HepG2 (cell line): ENCODE data around the gene TDRD10. TPM values are rescaled to one million over a fixed set of nuclear protein-coding genes. Genes with fewer than 3 reads are reported as not detected.

Source experiments
- ERF ChIP-seq: IDR thresholded peaks from 2 replicates; pipeline ENCODE4 v1.6.1; 2018; ENCODE audit warnings: missing biosample characterization, missing genetic modification reagents
- GFI1 ChIP-seq: sonication (generic); formaldehyde crosslinking; IDR thresholded peaks from 2 replicates; pipeline ENCODE4 v1.5.0; 2020; ENCODE audit warnings: missing genetic modification reagents, mild to moderate bottlenecking, borderline replicate concordance
- HES4 ChIP-seq: sonication (generic); formaldehyde crosslinking; IDR thresholded peaks from 2 replicates; pipeline ENCODE4 v1.9.0; 2021; ENCODE audit warnings: mild to moderate bottlenecking, missing genetic modification reagents, borderline replicate concordance
- POLR2A ChIP-seq, 2 experiments: IDR thresholded peaks; 2 replicates each; pipeline ENCODE4 v1.6.1; 2011; ENCODE audit warnings: low read depth in 2 of 2, low read length in 2 of 2, mild to moderate bottlenecking in 1 of 2, moderate library complexity in 1 of 2; ENCODE audit not compliant: insufficient read depth in 1 of 2
- PRMT3 ChIP-seq: sonication (generic); formaldehyde crosslinking; IDR thresholded peaks from 2 replicates; pipeline ENCODE4 v1.8.1; 2022; ENCODE audit warnings: low read depth, mild to moderate bottlenecking, moderate library complexity, missing genetic modification reagents, borderline replicate concordance
- SALL2 ChIP-seq: sonication (generic); formaldehyde crosslinking; IDR thresholded peaks from 2 replicates; pipeline ENCODE4 v1.8.1; 2023; ENCODE audit warnings: mild to moderate bottlenecking, missing genetic modification reagents, inconsistent platforms
- ZBTB21 ChIP-seq: sonication (generic); formaldehyde crosslinking; IDR thresholded peaks from 2 replicates; pipeline ENCODE4 v1.4.0; 2020; ENCODE audit warnings: missing genetic modification reagents
- ZNF33B ChIP-seq: sonication (generic); formaldehyde crosslinking; IDR thresholded peaks from 2 replicates; pipeline ENCODE4 v1.5.1; 2020; ENCODE audit warnings: mild to moderate bottlenecking, missing genetic modification reagents
- ZNF34 ChIP-seq: sonication (generic); formaldehyde crosslinking; IDR thresholded peaks from 2 replicates; pipeline ENCODE4 v1.4.0; 2020; ENCODE audit warnings: mild to moderate bottlenecking, missing genetic modification reagents, borderline replicate concordance
- ZNF562 ChIP-seq: sonication (generic); formaldehyde crosslinking; IDR thresholded peaks from 2 replicates; pipeline ENCODE4 v1.8.0; 2022; ENCODE audit warnings: missing genetic modification reagents, borderline replicate concordance
- polyA plus RNA-seq, 8 experiments: library from polyadenylated mRNA; depleted of rRNA in 3 of 8; stranded (reverse) in 7 of 8; unstranded in 1 of 8; fragments of >200 nt; fragmentation: Illumina TruSeq in 4 of 8; extraction: Trizol in 4 of 8; gene quantifications; 2 replicates each; pipeline versions ENCODE4 v1.2.1 to v1.2.3, GENCODE V29; 2011 to 2016; ENCODE audit warnings: low read depth in 4 of 8, missing spikeins in 1 of 8, mixed read lengths in 1 of 8; ENCODE audit not compliant: insufficient read depth in 1 of 8
- total RNA-seq, 5 experiments: library from RNA; depleted of rRNA; stranded (reverse); fragments of >200 nt; fragmentation: Illumina TruSeq; extraction: Trizol; gene quantifications; 2 replicates each; pipeline ENCODE4 v1.2.3, GENCODE V29; 2016; ENCODE audit warnings: low read depth in 1 of 5
- TF ChIP-seq, protein P1 (sequence below): sonication (generic); formaldehyde crosslinking; conservative IDR thresholded peaks from 2 replicates; pipeline ENCODE4 v1.4.0; 2020; ENCODE audit warnings: mild to moderate bottlenecking, missing genetic modification reagents, moderate library complexity
- TF ChIP-seq, protein P2 (sequence below): sonication (generic); formaldehyde crosslinking; IDR thresholded peaks from 2 replicates; pipeline ENCODE4 v1.8.0; 2022; ENCODE audit warnings: mild to moderate bottlenecking, missing genetic modification reagents
- TF ChIP-seq, protein P3 (sequence below): sonication (generic); formaldehyde crosslinking; IDR thresholded peaks from 2 replicates; pipeline ENCODE4 v1.5.1; 2020; ENCODE audit warnings: mild to moderate bottlenecking, missing genetic modification reagents, borderline replicate concordance
- TF ChIP-seq, protein P4 (sequence below): IDR thresholded peaks from 2 replicates; pipeline ENCODE4 v1.6.1; 2012; ENCODE audit warnings: low read length, improper control_type of control experiment

The TDRD10 gene
- total and polyA plus RNA-seq, 2 of the 13 experiments (the other 11 are each of a cell fraction or from before 2014, with no cell fraction given), result not detected

DNA sequence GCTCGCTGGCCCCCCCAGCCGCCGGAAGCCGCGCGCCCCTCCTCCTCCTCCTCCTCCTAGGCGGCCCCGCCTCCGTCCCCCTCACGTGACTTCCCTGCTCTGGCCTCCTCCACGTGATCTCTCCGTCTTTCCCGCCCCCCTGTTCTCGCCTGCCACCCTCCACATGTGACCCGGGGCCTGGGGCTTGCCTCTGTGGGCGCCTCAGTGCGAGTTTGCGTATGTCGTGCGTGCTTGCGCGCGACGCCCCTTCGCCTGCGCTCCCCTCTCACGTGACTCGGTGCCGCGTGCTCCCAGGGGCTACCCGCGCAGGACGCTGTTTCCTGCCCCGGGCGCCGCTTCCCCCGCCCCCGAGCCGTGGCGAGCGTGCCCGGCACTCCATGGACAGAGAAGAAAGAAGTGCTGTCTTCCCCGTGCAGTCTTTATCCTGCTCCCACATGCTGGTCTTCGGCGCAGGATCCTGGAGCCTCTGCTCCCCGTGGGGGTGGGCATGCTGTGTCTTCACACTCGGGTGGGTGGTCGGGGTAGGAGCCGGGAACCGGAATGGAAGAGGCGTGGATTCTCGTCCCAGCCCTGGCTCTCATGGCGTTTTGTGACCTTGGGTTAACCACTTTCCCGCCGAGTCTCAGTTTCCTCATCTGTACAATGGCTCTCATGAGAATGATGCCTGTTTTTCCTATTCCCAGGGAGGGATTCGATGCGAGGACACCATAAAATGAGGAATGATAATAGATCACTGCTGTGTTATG is 56.9 kb downstream of the TDRD10 start (continued):
- TF ChIP-seq, protein P1, sequence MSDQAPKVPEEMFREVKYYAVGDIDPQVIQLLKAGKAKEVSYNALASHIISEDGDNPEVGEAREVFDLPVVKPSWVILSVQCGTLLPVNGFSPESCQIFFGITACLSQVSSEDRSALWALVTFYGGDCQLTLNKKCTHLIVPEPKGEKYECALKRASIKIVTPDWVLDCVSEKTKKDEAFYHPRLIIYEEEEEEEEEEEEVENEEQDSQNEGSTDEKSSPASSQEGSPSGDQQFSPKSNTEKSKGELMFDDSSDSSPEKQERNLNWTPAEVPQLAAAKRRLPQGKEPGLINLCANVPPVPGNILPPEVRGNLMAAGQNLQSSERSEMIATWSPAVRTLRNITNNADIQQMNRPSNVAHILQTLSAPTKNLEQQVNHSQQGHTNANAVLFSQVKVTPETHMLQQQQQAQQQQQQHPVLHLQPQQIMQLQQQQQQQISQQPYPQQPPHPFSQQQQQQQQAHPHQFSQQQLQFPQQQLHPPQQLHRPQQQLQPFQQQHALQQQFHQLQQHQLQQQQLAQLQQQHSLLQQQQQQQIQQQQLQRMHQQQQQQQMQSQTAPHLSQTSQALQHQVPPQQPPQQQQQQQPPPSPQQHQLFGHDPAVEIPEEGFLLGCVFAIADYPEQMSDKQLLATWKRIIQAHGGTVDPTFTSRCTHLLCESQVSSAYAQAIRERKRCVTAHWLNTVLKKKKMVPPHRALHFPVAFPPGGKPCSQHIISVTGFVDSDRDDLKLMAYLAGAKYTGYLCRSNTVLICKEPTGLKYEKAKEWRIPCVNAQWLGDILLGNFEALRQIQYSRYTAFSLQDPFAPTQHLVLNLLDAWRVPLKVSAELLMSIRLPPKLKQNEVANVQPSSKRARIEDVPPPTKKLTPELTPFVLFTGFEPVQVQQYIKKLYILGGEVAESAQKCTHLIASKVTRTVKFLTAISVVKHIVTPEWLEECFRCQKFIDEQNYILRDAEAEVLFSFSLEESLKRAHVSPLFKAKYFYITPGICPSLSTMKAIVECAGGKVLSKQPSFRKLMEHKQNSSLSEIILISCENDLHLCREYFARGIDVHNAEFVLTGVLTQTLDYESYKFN (CRISPR knock-in tag), result peak; percentile 74
- TF ChIP-seq, protein P2, sequence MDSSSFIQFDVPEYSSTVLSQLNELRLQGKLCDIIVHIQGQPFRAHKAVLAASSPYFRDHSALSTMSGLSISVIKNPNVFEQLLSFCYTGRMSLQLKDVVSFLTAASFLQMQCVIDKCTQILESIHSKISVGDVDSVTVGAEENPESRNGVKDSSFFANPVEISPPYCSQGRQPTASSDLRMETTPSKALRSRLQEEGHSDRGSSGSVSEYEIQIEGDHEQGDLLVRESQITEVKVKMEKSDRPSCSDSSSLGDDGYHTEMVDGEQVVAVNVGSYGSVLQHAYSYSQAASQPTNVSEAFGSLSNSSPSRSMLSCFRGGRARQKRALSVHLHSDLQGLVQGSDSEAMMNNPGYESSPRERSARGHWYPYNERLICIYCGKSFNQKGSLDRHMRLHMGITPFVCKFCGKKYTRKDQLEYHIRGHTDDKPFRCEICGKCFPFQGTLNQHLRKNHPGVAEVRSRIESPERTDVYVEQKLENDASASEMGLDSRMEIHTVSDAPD (CRISPR knock-in tag), result peak; percentile 76; the same call in 1 of the 2 replicates
- TF ChIP-seq ZBTB21 (CRISPR knock-in tag) (0 out of 2 replicates have a peak, but pooled peaks have one; percentile 9), HES4 (CRISPR knock-in tag) (peak; percentile 99), PRMT3 (peak; percentile 99), SALL2 (CRISPR knock-in tag) (peak; percentile 99), POLR2A (IDR thresholded peaks at IDR 0.05; ENCODE audit: insufficient read depth in 1 of 2, low read depth in 2 of 2, low read length in 2 of 2) (peak; percentile 42 to 65; a peak in 3 of 4 replicates), ZNF33B (CRISPR knock-in tag) (peak; percentile 97), ZNF562 (CRISPR knock-in tag) (peak; percentile 95), GFI1 (CRISPR knock-in tag) (peak; percentile 78; the same call in 1 of the 2 replicates), ERF (CRISPR knock-in tag) (peak; percentile 98), ZNF34 (CRISPR knock-in tag) (peak; percentile 94)
- TF ChIP-seq, protein P3, sequence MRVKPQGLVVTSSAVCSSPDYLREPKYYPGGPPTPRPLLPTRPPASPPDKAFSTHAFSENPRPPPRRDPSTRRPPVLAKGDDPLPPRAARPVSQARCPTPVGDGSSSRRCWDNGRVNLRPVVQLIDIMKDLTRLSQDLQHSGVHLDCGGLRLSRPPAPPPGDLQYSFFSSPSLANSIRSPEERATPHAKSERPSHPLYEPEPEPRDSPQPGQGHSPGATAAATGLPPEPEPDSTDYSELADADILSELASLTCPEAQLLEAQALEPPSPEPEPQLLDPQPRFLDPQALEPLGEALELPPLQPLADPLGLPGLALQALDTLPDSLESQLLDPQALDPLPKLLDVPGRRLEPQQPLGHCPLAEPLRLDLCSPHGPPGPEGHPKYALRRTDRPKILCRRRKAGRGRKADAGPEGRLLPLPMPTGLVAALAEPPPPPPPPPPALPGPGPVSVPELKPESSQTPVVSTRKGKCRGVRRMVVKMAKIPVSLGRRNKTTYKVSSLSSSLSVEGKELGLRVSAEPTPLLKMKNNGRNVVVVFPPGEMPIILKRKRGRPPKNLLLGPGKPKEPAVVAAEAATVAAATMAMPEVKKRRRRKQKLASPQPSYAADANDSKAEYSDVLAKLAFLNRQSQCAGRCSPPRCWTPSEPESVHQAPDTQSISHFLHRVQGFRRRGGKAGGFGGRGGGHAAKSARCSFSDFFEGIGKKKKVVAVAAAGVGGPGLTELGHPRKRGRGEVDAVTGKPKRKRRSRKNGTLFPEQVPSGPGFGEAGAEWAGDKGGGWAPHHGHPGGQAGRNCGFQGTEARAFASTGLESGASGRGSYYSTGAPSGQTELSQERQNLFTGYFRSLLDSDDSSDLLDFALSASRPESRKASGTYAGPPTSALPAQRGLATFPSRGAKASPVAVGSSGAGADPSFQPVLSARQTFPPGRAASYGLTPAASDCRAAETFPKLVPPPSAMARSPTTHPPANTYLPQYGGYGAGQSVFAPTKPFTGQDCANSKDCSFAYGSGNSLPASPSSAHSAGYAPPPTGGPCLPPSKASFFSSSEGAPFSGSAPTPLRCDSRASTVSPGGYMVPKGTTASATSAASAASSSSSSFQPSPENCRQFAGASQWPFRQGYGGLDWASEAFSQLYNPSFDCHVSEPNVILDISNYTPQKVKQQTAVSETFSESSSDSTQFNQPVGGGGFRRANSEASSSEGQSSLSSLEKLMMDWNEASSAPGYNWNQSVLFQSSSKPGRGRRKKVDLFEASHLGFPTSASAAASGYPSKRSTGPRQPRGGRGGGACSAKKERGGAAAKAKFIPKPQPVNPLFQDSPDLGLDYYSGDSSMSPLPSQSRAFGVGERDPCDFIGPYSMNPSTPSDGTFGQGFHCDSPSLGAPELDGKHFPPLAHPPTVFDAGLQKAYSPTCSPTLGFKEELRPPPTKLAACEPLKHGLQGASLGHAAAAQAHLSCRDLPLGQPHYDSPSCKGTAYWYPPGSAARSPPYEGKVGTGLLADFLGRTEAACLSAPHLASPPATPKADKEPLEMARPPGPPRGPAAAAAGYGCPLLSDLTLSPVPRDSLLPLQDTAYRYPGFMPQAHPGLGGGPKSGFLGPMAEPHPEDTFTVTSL (CRISPR knock-in tag), result peak; percentile 87
- TF ChIP-seq, protein P4, sequence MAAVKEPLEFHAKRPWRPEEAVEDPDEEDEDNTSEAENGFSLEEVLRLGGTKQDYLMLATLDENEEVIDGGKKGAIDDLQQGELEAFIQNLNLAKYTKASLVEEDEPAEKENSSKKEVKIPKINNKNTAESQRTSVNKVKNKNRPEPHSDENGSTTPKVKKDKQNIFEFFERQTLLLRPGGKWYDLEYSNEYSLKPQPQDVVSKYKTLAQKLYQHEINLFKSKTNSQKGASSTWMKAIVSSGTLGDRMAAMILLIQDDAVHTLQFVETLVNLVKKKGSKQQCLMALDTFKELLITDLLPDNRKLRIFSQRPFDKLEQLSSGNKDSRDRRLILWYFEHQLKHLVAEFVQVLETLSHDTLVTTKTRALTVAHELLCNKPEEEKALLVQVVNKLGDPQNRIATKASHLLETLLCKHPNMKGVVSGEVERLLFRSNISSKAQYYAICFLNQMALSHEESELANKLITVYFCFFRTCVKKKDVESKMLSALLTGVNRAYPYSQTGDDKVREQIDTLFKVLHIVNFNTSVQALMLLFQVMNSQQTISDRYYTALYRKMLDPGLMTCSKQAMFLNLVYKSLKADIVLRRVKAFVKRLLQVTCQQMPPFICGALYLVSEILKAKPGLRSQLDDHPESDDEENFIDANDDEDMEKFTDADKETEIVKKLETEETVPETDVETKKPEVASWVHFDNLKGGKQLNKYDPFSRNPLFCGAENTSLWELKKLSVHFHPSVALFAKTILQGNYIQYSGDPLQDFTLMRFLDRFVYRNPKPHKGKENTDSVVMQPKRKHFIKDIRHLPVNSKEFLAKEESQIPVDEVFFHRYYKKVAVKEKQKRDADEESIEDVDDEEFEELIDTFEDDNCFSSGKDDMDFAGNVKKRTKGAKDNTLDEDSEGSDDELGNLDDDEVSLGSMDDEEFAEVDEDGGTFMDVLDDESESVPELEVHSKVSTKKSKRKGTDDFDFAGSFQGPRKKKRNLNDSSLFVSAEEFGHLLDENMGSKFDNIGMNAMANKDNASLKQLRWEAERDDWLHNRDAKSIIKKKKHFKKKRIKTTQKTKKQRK, result no peak
